ENCODE results near the gene BCS1L. TPM values are rescaled to one million over a fixed set of nuclear protein-coding genes. Genes with fewer than 3 reads are reported as not detected.

Gene BCS1L
- total RNA-seq, 1 experiment from 2014 or later: 38.8 TPM

DNA sequence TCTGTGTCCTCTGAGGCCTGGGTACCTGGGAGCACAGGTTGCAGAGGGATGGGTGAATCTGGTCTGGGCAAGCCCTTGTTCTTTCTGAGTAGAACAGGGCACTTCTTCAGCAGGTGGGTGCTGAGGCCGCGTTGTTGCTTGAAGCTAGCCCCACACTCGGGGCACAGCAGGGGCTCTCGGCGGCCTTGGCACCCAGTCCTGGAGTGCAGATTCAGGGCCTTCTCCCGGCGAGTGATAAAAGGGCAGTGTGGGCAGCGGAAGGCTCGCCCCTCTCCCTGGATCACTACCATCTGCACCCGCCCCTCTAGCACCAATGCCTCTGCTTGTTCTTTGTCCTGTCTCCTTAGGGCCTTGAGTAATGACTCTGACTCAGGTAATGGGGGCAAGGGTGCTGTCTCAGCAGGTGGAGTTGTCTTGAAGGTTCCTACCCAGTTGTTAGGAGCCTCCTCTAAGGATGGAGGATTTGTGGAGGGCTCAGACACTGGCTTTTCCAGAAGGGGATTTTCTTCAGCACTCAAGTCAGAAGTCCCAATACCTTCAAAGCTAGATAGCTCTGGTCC, 15.7 kb upstream of the BCS1L start:
- H2AFZ ChIP-seq: no peak overlapping the region
- intact Hi-C loops (cut with micrococcal nuclease; ENCODE audit: unreplicated experiment): no loop called here
- CTCF ChIA-PET: no interaction called here
- peaks cover 6% of the 10 kb centered on the region; the same call in 1 of the 2 replicates for H4K20me1 ChIP-seq (ENCODE audit: insufficient read depth)
- TF ChIP-seq, protein P1, sequence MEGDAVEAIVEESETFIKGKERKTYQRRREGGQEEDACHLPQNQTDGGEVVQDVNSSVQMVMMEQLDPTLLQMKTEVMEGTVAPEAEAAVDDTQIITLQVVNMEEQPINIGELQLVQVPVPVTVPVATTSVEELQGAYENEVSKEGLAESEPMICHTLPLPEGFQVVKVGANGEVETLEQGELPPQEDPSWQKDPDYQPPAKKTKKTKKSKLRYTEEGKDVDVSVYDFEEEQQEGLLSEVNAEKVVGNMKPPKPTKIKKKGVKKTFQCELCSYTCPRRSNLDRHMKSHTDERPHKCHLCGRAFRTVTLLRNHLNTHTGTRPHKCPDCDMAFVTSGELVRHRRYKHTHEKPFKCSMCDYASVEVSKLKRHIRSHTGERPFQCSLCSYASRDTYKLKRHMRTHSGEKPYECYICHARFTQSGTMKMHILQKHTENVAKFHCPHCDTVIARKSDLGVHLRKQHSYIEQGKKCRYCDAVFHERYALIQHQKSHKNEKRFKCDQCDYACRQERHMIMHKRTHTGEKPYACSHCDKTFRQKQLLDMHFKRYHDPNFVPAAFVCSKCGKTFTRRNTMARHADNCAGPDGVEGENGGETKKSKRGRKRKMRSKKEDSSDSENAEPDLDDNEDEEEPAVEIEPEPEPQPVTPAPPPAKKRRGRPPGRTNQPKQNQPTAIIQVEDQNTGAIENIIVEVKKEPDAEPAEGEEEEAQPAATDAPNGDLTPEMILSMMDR (conservative IDR thresholded peaks at IDR 0.05): no peak
- TF ChIP-seq EZH2 (IDR thresholded peaks at IDR 0.05; ENCODE audit: low read depth): no peak
- H3K79me2 ChIP-seq (ENCODE audit: low read depth): 0 out of 2 replicates have a peak, but pooled peaks cover 11% of the 10 kb centered on the region
- no TSS peak for BruUV-seq (replicated peaks)
- DNase-seq: no peak
- H3K9me3 ChIP-seq (ENCODE audit: insufficient read depth, low read depth): no peaks in the 10 kb centered on the region
- no peak overlapping the region for H3K4me3 ChIP-seq
- no peak overlapping the region for H3K4me2 ChIP-seq
- peaks cover 12% of the 10 kb centered on the region; the same call in 1 of the 2 replicates for H3K4me1 ChIP-seq (replicated peaks; ENCODE audit: insufficient read depth)
- H3K9me2 ChIP-seq (ENCODE audit: insufficient read depth): no peaks in the 10 kb centered on the region
- no peaks in the 10 kb centered on the region for H3K27me3 ChIP-seq (ENCODE audit: insufficient read depth, low read depth)
- POLR2A ChIA-PET (ENCODE audit: unreplicated experiment): no interaction called here
- H3F3A ChIP-seq (ENCODE audit: insufficient read depth, low read depth): no peaks in the 10 kb centered on the region; the same call in 1 of the 2 replicates
- H3K36me3 ChIP-seq (ENCODE audit: low read depth): peaks cover 16% of the 10 kb centered on the region
- H3K27ac ChIP-seq: peak overlapping the region; percentile 81

DNA sequence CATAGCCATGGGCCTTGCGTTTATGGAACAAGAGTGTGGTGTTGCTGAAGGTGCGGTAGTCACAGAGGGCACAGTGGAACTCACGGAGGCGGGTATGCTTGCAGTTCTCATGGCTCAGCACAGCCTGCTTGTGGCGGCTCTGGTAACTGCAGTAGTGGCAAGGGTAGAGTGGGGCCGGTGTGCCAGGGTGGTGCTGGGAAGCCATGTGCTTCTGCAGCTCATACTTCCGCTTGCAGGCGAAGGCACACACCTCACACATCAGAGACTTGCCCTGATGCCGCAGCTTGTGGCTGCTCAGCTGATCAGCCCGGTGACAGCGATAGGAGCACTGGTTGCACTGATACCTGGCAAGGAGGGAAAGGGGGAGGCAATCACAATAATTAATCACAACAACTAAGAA, 14.8 kb upstream of the BCS1L start:
- peak overlapping the region; percentile 81 for H3K27ac ChIP-seq
- no peaks in the 10 kb centered on the region for H3K9me2 ChIP-seq (ENCODE audit: insufficient read depth)
- H3F3A ChIP-seq (ENCODE audit: insufficient read depth, low read depth): peaks cover 3% of the 10 kb centered on the region; the same call in 1 of the 2 replicates
- peaks cover 16% of the 10 kb centered on the region; the same call in 1 of the 2 replicates for H3K36me3 ChIP-seq (ENCODE audit: low read depth)
- peaks cover 6% of the 10 kb centered on the region; the same call in 1 of the 2 replicates for H4K20me1 ChIP-seq (ENCODE audit: insufficient read depth)
- ChIA-PET CTCF (no interaction called here), POLR2A (ENCODE audit: unreplicated experiment) (no interaction called here)
- no peak overlapping the region for H3K4me3 ChIP-seq
- TF ChIP-seq, protein P1 (conservative IDR thresholded peaks at IDR 0.05): no peak
- no peak for TF ChIP-seq EZH2 (IDR thresholded peaks at IDR 0.05; ENCODE audit: low read depth)
- H2AFZ ChIP-seq: no peak overlapping the region
- BruUV-seq (replicated peaks): TSS peak; percentile 23
- H3K27me3 ChIP-seq (ENCODE audit: insufficient read depth, low read depth): no peaks in the 10 kb centered on the region
- 0 out of 2 replicates have a peak, but pooled peaks cover 11% of the 10 kb centered on the region for H3K79me2 ChIP-seq (ENCODE audit: low read depth)
- H3K4me2 ChIP-seq: no peak overlapping the region
- intact Hi-C loops (cut with micrococcal nuclease; ENCODE audit: unreplicated experiment): loop anchor here (5.0 kb wide), 1 partner anchor 457 kb away; no protein-coding TSS in a partner anchor
- no peaks in the 10 kb centered on the region for H3K9me3 ChIP-seq (ENCODE audit: insufficient read depth, low read depth)
- DNase-seq: no peak
- H3K4me1 ChIP-seq (replicated peaks; ENCODE audit: insufficient read depth): peaks cover 12% of the 10 kb centered on the region; the same call in 1 of the 2 replicates

DNA sequence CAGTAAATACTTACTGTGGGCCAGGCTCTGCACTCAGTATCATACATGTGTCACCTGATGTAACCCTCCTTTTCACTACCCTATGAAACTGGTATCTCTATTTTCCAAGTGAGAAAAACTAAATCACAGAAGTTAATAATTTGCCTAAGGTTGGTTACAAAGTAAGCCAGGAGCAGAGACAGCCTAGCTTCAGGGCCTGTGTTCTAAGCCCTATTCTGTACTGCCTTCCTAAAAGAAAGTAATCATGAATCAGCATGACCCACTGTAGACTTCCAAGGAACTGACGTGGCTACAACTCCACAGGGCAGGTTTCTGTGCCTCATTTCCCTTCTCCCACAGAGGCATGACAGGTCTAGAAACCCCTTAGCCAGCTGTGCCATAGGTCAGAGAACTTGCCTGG, 14.4 kb upstream of the BCS1L start:
- no peak overlapping the region for H3K4me2 ChIP-seq
- H3K4me1 ChIP-seq (replicated peaks; ENCODE audit: insufficient read depth): peaks cover 12% of the 10 kb centered on the region; the same call in 1 of the 2 replicates
- no TSS peak for BruUV-seq (replicated peaks)
- H3K36me3 ChIP-seq (ENCODE audit: low read depth): peaks cover 16% of the 10 kb centered on the region; the same call in 1 of the 2 replicates
- intact Hi-C loops (cut with micrococcal nuclease; ENCODE audit: unreplicated experiment): loop anchor here (5.0 kb wide), 1 partner anchor 458 kb away; no protein-coding TSS in a partner anchor
- no peaks in the 10 kb centered on the region for H3K27me3 ChIP-seq (ENCODE audit: insufficient read depth, low read depth)
- H3K4me3 ChIP-seq: no peak overlapping the region
- peaks cover 7% of the 10 kb centered on the region; the same call in 1 of the 2 replicates for H3F3A ChIP-seq (ENCODE audit: insufficient read depth, low read depth)
- H3K9me3 ChIP-seq (ENCODE audit: insufficient read depth, low read depth): no peaks in the 10 kb centered on the region
- 0 out of 2 replicates have a peak, but pooled peaks cover 11% of the 10 kb centered on the region for H3K79me2 ChIP-seq (ENCODE audit: low read depth)
- CTCF ChIA-PET: no interaction called here
- POLR2A ChIA-PET (ENCODE audit: unreplicated experiment): no interaction called here
- peak overlapping the region; percentile 81 for H3K27ac ChIP-seq
- DNase-seq: no peak
- no peak for TF ChIP-seq EZH2 (IDR thresholded peaks at IDR 0.05; ENCODE audit: low read depth)
- TF ChIP-seq, protein P1 (conservative IDR thresholded peaks at IDR 0.05): no peak
- no peaks in the 10 kb centered on the region for H3K9me2 ChIP-seq (ENCODE audit: insufficient read depth)
- no peak overlapping the region for H2AFZ ChIP-seq
- H4K20me1 ChIP-seq (ENCODE audit: insufficient read depth): peaks cover 6% of the 10 kb centered on the region; the same call in 1 of the 2 replicates
